Osteocyte (in vitro differentiated cells): Measurements from ENCODE around the gene PDE6D. TPM values are rescaled to one million over a fixed set of nuclear protein-coding genes. Genes with fewer than 3 reads are reported as not detected.
"Not testable (repeated sequence)": the region's sequence is repeated elsewhere in the genome, so short reads cannot be mapped to it uniquely, and the experiment has no call there.

ENCODE experiments used
- DNase-seq: peaks from one replicate; pipeline ENCODE4 v3.0.0; 2021; ENCODE audit warnings: mixed read lengths; ENCODE audit not compliant: unreplicated experiment; ENCODE audit errors: extremely low spot score
- H3K27ac Mint-ChIP-seq: one replicate; pipeline ENCODE4 v1.8.0; 2021; ENCODE audit warnings: mild to moderate bottlenecking, mixed read lengths; ENCODE audit not compliant: unreplicated experiment
- H3K27me3 Mint-ChIP-seq: one replicate; pipeline ENCODE4 v1.8.0; 2021; ENCODE audit warnings: mixed read lengths; ENCODE audit not compliant: unreplicated experiment
- H3K36me3 Mint-ChIP-seq: one replicate; pipeline ENCODE4 v1.8.0; 2021; ENCODE audit warnings: mixed read lengths; ENCODE audit not compliant: unreplicated experiment
- H3K4me1 Mint-ChIP-seq: one replicate; pipeline ENCODE4 v1.8.0; 2021; ENCODE audit warnings: mixed read lengths; ENCODE audit not compliant: unreplicated experiment
- H3K4me3 Mint-ChIP-seq: one replicate; pipeline ENCODE4 v1.8.0; 2021; ENCODE audit warnings: mild to moderate bottlenecking, moderate library complexity, mixed read lengths; ENCODE audit not compliant: unreplicated experiment
- H3K9me3 Mint-ChIP-seq: one replicate; pipeline ENCODE4 v1.8.0; 2021; ENCODE audit warnings: mixed read lengths; ENCODE audit not compliant: unreplicated experiment
- CTCF ChIP-seq: fragments of 200-600 bp; sonication (generic); IDR thresholded peaks from 2 replicates; pipeline ENCODE4 v1.5.0; 2021; ENCODE audit warnings: antibody characterized with exemption, mild to moderate bottlenecking, moderate library complexity
- total RNA-seq: library from RNA; stranded (reverse); gene quantifications from 2 replicates; pipeline ENCODE4 v1.2.1, GENCODE V29; 2021

The PDE6D gene
- total RNA-seq, 1 donor from 2014 or later = 17.6 TPM

GRCh38 chr2:231752061-231752460 lies 29.0 kb downstream of the PDE6D start:
- Mint-ChIP-seq H3K27me3 (no peaks in the 10 kb centered on the region), H3K9me3 (no peaks in the 10 kb centered on the region), H3K36me3 (no peaks in the 10 kb centered on the region), H3K27ac (no peak overlapping the region), H3K4me3 (no peak overlapping the region), H3K4me1 (no peaks in the 10 kb centered on the region)
- TF ChIP-seq CTCF = no peak
- DNase-seq = no peak

GRCh38 chr2:231751042-231751815 lies 29.9 kb downstream of the PDE6D start:
- no peaks in the 10 kb centered on the region for H3K9me3 Mint-ChIP-seq
- no peaks in the 10 kb centered on the region for H3K4me1 Mint-ChIP-seq

GRCh38 chr2:231749016-231749415 lies 32.1 kb downstream of the PDE6D start:
- not testable (repeated sequence) for H3K4me3 Mint-ChIP-seq, H3K36me3 Mint-ChIP-seq, H3K27me3 Mint-ChIP-seq, DNase-seq, H3K27ac Mint-ChIP-seq, H3K9me3 Mint-ChIP-seq, H3K4me1 Mint-ChIP-seq

More at GRCh38 chr2:231751042-231751815, 29.9 kb downstream of the PDE6D start:
- Mint-ChIP-seq H3K4me3 (no peak overlapping the region), H3K27ac (no peak overlapping the region), H3K36me3 (no peaks in the 10 kb centered on the region), H3K27me3 (no peaks in the 10 kb centered on the region)
- TF ChIP-seq CTCF = no peak
- DNase-seq = no peak

GRCh38 chr2:231748153-231748896 lies 32.8 kb downstream of the PDE6D start:
- peaks cover 13% of the 10 kb centered on the region for H3K4me1 Mint-ChIP-seq
- not testable (repeated sequence) for H3K27ac Mint-ChIP-seq, H3K27me3 Mint-ChIP-seq, H3K9me3 Mint-ChIP-seq, DNase-seq, H3K4me3 Mint-ChIP-seq, H3K36me3 Mint-ChIP-seq

GRCh38 chr2:231745303-231746038 lies 35.6 kb downstream of the PDE6D start:
- H3K9me3 Mint-ChIP-seq = no peaks in the 10 kb centered on the region
- H3K36me3 Mint-ChIP-seq = peaks cover 4% of the 10 kb centered on the region
- no peak overlapping the region for H3K27ac Mint-ChIP-seq
- no peaks in the 10 kb centered on the region for H3K27me3 Mint-ChIP-seq
- H3K4me3 Mint-ChIP-seq = no peak overlapping the region
- peaks cover 13% of the 10 kb centered on the region for H3K4me1 Mint-ChIP-seq
- TF ChIP-seq CTCF = no peak
- no peak for DNase-seq
